GM19351 (cell line): Measurements from ENCODE around the gene GGT6.

Experiments used
- ATAC-seq: cut with Tn5 transposase; IDR thresholded peaks from one replicate; pipeline ENCODE4 v1.9.1; 2021; ENCODE audit warnings: mild to moderate bottlenecking, moderate library complexity; ENCODE audit not compliant: unreplicated experiment

Gene GGT6

DNA sequence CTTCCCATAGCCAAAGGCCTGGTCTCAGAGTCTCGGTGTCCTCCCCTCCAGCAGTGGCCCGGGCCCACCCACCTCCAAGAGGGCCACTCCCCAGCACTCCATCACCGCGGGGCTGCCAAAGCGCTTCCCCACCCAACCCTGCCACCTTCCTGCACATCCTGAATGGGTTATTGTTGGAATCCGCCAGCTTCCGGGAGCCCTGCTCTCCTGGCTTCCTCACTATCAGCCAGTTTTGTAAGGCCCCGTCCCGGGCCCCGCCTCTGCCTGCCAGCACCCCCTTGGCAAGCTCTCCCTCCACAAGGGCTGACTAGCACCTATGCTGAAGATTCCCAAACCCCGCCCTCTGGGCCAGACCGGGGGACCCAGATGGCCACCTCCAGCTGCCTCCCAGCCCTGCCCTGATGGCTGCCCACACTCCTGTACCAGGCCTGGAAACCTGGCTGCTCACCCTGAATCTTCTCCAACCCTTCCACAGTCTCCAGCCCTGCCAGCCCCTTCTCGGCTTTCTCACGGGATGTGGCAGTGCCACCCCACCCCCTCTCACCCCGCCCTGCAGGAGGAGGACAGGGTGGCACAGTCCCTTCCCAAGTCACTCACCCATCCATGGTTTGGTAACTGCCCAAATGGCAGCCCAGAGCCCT, 19.6 kb downstream of the GGT6 start:
- no peak for ATAC-seq

DNA sequence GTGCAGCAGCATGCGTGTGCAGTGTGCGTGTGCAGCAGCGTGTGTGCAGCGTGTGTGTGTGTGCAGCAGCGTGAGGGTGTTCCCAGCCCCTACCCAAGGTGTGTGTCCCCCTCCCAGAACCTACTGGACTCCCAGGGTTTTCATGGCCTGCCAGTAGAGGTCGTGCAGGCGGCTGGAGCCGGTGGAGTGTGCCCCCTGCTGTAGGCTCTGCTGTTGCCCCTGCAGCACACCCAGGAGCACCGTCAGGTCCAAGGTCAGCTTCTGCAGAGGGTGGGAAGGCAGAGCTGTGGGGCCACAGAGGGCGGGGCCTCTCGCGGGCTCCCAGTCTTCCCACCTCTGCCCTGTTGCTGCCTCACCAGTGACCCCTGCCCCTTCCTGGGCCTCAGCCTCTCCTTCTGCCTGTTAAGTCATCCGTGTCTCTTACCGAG, 20.1 kb downstream of the GGT6 start:
- no peak for ATAC-seq

DNA sequence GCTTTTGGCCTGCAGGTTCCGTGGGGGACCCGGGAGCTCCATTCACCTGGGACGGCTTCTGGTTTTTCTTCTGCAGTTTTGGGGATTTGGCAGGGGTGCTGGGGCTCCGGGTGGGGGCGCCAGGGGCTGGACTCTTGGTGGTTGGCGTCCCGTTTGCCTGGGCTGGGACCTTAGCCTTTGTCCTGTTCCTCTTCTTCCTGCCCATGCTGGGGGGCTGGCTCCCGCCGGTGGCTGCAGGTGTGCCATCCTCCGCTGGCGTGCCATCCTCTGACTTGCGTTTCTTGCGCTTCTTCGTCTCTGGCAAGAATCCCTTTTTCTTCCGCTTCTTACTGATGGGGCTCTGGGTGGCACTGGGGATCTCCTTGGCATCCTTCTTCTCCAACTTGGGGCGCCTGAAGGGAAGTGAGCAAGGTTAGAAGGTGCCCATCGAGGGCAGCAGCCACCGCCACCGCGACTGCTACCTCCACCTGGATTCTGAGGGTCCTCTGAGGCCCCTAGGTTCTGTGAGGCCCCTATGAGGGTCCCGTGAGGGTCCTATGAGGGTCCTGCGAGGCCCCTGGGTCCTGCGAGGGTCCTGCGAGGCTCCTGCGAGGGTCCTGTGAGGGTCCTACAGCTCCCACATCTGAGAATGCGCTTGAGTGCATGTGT, 20.7 kb downstream of the GGT6 start:
- no peak for ATAC-seq

DNA sequence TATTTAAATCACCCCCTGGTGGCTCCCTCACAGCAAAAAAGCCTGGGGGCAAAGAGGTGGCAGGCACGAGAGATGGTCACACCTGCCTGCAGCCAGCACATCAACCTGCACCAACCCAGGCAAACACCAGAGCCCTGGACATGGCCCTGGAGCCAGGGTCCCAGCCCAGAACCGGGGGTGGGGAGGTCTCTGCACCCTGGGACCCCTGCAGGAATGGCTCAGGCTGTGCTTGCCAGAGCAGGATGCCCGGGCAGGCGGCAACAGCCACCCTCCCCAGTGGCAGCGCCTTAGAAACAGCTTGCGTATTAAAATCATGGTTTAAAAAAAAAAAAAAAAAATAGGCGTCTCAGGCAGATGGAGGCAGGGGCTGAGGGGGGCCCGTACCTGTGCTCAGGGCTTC, 21.4 kb downstream of the GGT6 start:
- ATAC-seq, result no peak

DNA sequence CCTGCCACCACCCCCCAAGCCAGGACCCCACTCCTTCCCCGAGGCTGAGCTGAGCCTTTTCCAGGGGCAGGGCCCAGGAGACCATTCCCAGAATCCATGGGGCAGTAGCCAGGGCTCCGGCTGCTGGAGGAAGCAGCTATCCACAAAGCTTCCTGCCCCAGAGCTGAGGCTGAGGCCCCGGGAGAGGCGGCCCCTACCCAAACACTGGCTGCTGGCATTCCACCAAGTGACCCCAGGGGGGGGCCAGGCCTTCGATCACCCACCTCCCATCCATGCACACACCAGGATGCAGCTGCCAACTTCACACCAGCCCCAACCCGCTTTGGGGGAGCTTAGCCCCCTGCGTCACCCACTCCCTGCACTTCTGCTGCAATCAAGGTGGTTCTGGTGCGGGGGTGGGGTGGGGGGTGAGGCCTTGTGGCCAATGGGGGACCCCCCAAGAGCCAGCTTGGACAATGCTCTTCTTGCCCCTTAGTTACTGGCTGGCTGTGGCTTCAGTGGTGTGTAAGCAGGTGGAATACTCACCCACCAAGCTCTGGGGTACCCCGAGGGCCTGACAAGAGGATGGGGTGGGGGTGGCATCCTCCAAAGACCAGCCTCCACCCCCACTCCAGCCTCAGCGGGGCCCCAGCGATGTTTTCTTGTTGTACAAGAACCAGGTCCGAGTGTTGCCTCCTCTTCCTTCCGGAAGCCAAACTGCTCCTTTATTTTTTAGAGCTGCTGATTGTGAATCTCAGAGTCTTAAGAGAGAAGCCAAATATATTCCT, 22.0 kb downstream of the GGT6 start:
- ATAC-seq, result no peak

DNA sequence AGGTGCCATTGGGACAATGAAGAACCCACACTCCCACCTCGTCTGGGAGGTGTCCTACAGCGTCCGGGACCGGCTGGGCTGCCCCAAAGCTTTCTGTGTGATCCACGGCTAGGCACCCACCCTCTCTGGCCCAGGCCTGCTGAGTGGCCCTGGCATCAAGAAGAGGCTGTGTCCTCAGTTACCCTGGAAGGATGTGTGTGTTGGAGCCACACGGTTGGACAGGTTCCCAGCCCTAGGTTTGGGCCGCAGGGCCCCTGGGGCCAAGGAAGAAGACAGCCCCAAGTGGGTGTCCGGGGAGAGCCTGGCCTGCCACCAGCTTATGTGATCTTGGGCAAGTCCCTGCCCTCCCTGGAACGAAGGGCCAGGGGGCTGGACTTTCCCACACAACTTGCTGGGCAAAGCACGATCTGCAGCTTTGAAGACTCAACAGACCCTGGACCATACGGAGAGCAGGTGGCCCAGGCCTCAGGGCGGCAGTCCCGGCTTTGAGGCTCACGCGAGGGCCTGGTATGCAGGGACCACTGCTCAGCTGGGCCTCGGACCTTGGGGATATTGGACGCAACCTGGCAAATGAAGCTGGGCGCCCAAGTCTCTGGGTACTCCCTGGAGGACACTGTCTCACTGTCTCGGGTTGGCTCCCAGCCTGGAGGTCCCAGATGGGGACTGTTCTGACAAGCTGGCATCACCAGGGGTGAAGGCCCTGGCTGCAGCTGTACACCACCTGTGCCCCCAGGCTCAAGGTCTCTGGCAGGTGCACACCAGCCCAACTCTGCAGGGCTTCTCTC, 22.7 kb downstream of the GGT6 start:
- no peak for ATAC-seq

DNA sequence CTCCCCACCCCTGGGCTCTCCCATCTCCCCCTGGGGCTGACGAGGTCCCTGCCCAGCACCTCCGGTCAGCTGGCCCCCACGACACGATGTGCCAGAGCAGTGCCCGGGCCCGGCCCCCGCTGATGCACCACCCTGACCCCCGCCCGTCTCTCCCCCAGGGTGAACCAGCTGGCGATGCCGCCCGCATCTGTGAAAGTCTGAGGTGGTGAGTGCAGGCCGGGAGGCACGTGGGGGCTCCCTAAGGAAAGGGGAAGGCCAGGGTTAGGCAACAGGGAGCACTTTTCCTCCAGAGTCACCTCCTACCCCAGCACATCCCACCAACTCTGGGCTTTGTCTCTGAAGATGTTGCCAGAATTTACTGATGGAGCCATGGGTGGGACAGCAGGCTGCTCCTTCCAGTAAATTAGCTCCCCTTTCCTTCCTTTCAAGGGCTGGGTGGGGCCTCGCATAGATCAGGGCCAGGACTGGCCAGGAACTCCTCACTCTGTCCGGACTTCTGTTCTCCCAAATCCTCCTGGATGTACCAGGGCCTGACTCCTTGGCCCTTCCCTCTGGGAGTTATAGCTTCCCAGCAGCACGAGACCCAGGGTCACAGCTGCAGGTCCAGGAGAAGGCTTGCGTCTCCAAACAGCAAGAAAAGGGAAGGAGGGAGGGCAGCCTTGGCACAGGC, 23.5 kb downstream of the GGT6 start:
- no peak for ATAC-seq

DNA sequence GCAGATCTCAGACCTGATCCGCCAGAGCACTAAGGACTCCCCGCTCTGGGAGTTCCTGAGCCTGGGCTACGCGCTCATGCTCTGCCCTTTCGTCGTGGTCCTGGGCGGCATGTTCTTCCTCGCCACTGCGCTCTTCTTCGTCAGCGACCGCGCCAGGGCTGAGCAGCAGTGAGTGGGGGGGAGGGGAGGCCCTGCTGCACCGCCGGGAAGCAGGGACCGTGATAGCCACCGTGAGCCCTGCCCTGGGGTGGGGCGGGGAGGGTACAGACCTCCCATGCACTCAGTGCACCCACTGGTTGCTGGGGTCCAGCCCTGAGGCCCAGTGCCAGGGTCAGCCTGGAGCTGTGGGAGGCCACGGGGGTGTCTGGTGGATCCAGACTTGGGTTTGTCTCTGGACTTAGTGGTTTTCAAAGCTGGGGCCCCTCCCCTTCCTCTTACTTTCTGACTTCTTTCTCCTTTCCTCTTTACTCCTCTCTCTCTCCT, 24.1 kb downstream of the GGT6 start:
- no peak for ATAC-seq

DNA sequence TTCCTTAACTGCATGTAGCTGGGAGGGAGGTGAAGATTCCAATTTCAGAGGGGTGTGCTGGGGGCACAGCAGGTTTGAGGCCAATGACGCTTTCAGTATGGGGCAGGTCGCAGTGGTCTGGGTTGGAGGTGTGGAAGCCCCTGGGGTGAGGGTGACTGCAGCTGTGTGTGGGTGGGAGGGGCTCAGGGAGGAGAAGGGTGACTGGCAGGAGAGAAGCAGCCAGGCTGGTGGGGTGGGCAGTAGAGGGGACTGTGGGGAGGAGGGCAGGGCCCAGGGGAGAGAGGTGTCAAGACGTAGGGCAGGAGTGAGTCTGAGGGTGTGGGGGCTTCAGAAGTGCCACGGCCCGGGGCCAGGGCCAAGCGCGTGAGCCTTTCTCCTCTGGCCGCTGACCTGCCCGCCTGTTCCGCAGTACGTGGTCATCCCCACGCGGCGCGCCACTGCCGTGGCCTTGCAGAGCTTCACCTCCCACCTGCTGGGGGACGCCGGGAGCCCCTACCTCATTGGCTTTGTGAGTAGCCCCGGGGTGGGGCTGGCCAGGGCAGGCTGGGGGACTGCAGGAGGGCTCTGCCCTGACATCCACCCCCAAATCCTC, 24.6 kb downstream of the GGT6 start:
- ATAC-seq, result no peak

DNA sequence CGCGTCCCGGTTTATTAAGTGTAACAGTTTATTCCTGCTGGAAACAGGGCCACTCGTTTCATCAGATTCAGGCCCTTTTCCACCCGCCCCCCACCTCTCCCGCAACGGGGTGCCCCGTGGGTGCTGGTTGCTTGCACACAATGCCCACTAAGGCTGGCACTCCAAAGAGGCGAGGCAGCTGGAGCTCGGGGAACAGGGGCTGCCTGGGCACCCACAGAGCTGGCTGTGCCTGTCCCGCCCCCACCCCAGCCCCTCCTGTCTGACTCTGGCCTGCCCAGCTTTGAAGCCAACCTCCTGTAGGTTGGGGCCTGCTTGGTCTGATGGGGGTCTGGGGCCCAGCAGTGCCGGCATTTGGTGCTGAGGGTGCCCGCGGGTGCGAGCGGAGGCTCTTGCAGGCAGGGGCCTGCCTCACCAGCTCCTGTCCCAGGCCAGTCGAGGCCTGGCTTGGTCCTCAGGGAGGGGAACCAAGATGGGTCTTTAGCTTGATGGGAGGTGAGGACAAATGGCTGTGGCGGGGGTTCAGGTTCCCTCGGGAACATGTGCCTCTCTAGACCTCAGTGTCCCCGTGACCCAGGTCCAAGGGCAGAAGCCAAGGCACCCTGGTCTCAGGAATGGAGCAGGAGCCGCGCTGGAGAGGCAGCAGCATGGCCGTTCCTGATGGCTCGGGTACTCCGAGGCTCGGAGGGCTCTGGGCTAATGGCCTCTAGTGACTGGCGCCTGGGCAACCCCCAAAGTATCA, 25.3 kb downstream of the GGT6 start:
- ATAC-seq, result no peak

DNA sequence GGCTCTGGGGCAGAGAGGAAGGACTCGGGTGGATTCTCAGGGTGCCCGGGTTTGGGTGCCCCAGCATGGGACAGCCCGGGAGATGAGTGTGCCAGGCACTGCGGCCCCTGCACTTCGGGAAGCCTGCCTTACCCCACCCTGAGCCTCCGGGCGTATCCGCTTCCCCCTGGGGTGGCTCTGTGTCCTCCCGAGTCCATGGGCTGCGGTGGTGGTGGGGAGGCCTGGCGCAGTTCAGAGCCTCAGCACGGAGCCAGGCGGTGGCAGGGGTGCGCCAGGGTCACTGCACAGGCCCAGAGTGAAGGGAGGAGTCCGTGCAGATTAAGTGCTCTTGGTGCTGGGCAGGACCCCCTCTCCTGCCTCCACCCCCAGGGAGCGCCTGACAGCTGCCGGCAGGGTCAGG, 25.9 kb downstream of the GGT6 start:
- ATAC-seq, result no peak

DNA sequence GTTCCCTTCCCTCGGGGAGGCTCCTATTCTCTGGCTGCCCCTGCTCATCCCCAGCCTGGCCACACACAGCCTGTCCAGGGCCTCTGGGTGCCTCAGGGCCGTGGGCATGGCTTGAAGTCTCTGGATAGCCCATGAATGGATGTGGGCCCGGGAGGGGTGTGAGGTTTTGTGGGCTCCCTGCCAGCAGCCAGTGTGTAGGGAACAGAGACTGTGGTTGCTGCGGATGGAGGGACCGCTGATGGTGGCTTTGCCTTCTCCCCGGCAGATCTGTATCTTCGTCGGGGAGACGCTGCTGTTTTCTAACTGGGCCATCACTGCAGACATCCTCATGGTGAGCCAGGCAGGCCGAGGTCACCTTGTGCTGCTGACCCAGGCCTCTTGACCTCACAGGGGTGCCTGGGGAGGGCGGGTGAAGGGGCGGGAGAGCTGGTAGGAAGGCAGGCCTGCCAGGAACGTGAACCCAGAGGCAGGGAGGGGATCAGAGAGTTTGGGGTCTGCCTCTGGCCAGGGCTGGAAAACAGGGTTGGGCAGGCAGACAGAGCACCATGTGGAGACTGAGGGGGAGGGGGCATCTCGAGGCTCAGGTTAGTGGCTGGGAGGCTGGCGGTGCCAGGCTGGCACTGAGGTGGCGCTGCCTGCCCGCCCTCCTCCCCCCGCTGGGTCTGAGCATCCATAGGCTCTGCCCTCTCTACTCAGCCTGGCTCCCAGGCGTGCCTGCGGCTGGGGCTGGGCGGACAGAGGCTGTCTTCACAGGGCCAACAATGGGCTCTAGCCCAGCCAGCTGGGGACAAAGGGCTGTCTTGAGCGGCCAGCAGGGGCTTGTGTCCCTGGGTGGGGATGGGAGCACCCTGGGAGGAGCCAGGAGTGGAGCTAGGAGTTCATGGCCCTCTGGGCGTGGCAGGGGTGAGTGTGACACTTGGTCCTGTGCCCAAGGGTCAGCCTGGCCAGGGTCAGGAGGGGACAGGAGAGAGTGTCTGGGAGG, 26.6 kb downstream of the GGT6 start:
- ATAC-seq, result no peak

DNA sequence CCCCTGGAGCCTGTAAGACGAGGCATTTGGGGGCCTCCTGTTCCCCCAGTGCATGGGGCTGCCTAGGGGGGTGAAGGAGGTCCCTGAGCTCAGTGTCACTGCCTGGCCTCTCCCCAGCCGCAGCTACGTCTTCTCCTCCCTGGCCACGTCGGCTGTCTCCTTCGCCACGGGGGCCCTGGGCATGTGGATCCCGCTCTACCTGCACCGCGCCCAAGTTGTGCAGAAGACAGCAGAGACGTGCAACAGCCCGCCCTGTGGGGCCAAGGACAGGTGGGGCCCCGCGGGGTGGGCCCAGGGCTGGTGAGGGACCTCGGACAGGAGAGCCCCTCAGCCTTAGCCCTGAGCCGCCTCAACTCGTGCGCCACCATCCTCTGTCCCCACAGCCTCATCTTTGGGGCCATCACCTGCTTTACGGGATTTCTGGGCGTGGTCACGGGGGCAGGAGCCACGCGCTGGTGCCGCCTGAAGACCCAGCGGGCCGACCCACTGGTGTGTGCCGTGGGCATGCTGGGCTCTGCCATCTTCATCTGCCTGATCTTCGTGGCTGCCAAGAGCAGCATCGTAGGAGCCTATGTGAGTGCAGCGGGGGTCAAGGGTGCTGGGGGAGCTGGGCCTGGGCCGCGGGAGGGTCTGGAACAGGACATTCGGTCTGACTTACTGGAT, 27.4 kb downstream of the GGT6 start:
- ATAC-seq, result no peak

DNA sequence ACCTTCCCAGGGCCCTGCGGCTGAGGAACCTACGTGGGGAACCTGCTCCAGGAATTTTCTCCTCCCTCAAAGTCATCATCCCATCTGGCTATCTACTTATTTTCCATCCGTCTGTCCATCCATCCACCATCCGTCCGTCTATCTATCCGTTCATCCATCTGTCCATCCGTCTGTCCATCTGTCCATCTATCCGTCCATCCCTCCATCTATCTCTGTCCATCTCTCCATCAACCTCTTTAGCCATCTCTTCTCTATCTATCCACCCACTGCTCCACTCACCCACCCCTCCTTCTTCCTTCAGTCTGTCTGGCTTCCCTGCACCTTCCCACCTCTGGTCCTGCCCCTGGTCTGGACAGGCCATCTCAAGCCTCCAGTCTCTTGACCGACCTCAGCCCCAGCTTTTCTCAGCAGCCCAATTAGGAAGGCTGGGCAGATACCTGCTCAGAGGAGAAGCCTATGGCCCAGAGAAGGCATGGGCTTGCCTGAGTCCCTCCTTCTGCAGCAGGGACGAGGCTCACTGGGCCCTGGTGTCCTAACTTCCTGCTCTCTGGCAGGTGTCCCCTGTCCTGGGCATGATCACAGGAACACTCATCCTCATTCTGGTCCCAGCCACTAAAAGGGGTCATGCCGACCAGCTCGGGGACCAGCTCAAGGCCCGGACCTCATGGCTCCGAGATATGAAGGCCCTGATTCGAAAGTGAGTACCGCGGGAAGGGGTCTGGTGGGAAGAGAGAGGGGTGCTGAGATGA, 28.2 kb downstream of the GGT6 start:
- no peak for ATAC-seq

DNA sequence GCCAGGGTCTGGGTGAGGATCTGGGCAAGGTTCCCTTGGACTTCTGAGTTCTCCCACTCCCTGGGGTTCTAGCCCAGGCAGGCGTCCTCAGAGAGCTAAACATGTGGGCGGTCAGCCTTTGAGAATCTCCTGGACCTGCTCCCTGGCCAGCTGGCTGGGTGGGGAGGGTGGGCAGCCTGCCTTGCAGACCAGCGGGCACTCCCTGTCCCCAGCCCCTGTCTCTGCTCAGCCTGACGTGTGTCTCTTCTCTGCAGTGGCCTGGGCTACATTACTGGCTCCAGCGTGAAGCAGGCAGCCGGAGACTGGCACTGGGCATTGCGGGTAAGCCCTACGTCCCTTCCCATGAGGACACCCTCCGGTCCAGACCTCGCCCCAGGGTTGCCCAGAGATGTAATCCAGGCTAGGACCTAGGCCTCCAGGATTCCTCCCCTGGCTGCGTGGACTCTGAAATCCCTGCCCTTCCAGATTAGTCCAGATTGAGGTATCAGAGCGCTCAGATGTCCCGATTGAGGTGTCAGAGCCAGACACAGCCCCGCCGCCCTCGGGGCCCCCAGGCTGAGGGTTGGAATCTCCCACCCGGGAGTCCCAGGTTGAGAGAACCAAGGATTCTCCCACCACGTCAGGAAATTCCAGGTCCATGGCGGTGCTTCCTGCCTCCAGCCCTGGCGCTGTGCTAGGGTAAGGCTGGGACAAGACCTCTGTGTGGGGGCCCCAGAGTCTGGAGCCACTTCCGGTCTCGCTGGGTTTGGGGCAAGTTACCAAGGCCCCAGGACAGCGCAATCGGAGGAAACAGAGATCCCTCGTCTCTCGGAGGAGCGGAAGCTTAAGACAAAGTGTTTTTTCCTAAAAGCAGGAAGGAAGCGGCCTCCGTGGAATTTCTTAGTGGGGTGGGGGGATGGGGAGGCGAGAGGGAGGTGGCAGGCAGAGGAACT, 29.3 kb downstream of the GGT6 start:
- ATAC-seq, result no peak

DNA sequence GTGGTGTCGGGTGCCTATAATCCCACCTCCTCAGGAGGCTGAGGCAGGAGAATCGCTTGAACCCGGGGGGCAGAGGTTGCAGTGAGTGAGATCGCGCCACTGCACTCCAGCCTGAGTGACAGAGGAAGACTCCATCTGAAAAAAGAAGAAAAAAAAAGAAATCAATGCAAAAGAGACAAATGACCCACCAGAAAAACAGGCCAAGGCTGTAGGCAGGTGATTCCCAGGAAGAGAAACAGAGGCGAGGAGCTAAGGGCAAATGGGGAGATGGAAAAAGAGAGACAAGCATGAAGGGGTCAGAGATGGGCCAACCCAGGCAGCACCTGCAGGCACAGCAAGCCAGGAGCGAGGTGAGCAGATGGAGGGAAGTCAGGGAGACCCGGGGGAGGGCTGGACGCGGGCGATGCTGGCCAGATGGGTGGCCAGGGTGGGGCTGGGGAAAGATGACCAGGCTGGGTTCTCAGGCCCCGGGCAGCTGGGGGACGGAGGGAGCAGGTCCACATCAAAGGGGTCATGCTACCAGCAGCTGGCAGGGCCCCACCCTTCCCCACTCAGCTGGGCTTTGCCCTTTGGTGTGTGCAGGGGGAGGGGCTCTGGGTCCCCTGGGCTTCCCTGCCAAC, 30.7 kb downstream of the GGT6 start:
- no peak for ATAC-seq
